ENCODE measurements around the gene JMJD7.

Gene JMJD7

GRCh38 chr15:41878355-41878699, 50.4 kb downstream of the JMJD7 start:
- no peak for DNase-seq (ENCODE audit: insufficient read length, low spot score)
- no peak for FAIRE-seq

GRCh38 chr15:41879321-41879845, 51.5 kb downstream of the JMJD7 start:
- FAIRE-seq (no peak), DNase-seq (ENCODE audit: insufficient read length, low spot score) (no peak)
- no peak for TF ChIP-seq POLR2A (IDR thresholded peaks at IDR 0.05; ENCODE audit: low read depth, low read length)

More at GRCh38 chr15:41878355-41878699, 50.4 kb downstream of the JMJD7 start:
- TF ChIP-seq POLR2A (IDR thresholded peaks at IDR 0.05; ENCODE audit: low read depth, low read length) = no peak

GRCh38 chr15:41880156-41880877, 52.4 kb downstream of the JMJD7 start:
- no peak for FAIRE-seq
- DNase-seq (ENCODE audit: insufficient read length, low spot score) = no peak
- TF ChIP-seq POLR2A (IDR thresholded peaks at IDR 0.05; ENCODE audit: low read depth, low read length) = no peak

GRCh38 chr15:41881086-41881485, 53.2 kb downstream of the JMJD7 start:
- DNase-seq (ENCODE audit: insufficient read length, low spot score) (no peak), FAIRE-seq (no peak)
- no peak for TF ChIP-seq POLR2A (IDR thresholded peaks at IDR 0.05; ENCODE audit: low read depth, low read length)

DNA sequence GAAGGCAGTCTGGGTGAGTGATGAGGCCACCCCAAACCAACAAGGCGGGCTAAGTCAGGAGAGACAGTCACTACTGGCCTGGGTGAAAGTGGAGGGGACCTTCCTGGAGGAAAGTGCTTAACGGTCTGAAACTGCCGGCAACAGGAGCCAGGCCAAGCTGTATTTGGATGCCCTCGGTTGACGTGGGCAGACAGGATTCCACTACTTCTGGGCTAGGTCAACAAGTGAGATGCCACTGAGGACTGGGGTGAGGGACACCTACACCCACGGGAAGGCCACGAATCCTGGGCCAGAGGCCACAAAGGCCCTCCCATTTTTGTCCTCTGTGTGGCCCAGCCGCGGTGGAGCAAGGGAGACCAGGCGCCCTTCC, 53.6 kb downstream of the JMJD7 start:
- TF ChIP-seq POLR2A (IDR thresholded peaks at IDR 0.05; ENCODE audit: low read depth, low read length) = no peak
- FAIRE-seq (no peak), DNase-seq (ENCODE audit: insufficient read length, low spot score) (no peak)

DNA sequence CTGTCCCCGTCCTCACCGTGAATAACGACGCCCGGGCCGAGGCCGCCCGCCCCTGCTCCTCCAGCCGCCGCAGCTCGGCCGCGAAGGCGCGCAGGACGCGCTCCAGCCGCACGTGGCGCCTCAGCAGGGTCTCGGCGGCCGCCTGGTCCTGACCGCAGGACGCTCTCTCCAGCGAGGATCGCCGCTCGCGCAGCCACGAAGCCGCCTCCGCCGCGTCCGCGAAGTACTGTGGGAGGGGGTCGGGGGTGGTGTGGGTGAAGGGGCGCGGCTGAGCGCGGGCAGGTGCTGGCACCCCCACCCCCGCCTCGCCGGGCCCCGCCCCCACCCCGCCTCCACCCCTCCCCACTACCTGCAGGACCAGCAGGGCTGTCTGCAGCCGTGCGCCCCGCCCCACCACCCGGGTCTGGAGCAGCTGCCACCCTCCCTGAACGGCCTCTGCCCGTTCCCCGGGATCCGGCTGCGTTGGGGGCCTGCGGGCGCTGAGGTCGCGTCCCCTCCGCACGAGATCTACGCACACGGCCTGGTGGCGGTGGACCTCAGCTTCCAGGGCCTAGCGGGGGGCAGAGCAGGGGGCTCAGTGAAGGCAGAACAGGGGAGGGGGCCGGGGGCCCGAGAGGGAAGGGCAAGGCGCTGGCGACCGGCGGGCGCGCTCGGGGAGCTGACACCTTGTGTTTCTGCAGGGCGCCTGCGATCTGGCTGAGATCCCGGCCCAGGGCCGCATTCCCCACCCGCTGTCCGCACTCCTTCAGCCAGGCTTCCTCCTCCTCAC, 54.2 kb downstream of the JMJD7 start:
- FAIRE-seq = no peak
- no peak for DNase-seq (ENCODE audit: insufficient read length, low spot score)
- TF ChIP-seq POLR2A (IDR thresholded peaks at IDR 0.05; ENCODE audit: low read depth, low read length) = no peak

- no peak for TF ChIP-seq POLR2A (IDR thresholded peaks at IDR 0.05; ENCODE audit: low read depth, low read length)
- DNase-seq (ENCODE audit: insufficient read length, low spot score) (no peak), FAIRE-seq (no peak)
Measured at GRCh38 chr15:41882689-41883483, 55.0 kb downstream of the JMJD7 start.

DNA sequence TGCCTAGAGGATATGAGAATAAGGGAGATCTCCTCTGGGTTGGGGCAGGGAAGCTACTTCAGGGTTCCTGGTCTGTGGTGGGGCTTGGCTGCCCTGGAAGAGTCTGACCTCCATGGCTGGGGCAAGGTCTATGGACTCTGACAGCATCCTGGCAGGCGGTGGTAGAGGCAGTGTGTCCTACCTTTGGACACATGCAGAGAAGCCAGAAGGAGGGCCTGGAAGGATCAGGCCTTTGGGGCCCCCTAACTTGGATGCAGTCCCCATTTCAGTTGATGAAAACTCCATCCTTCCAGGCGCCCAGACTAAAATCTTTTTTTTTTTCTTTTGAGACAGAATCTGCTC, 55.6 kb downstream of the JMJD7 start:
- FAIRE-seq = no peak
- no peak for DNase-seq (ENCODE audit: insufficient read length, low spot score)

DNA sequence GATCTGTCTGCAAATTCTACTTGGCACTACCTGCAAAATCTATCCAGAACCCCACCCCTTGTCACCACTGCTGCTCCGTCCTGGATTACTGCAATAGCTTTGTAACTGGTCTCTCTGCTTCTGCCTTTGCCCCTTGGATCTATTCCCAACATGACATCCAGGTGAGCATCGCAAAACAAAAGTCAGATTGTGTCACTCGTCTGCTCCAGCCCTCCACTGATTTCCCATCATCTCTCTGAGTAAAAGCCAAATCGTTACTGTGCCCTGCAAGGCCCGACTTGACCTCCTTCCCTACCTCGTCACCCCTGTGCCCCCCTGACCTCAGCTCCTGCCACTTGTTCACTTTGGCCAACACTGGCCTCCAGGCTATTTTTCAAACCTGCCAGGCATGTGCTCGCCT, 56.6 kb downstream of the JMJD7 start:
- FAIRE-seq (no peak), DNase-seq (ENCODE audit: insufficient read length, low spot score) (no peak)
- no peak for TF ChIP-seq POLR2A (IDR thresholded peaks at IDR 0.05; ENCODE audit: low read depth, low read length)

More for the DNA sequence above, 55.6 kb downstream of the JMJD7 start:
- TF ChIP-seq POLR2A (IDR thresholded peaks at IDR 0.05; ENCODE audit: low read depth, low read length) = no peak

DNA sequence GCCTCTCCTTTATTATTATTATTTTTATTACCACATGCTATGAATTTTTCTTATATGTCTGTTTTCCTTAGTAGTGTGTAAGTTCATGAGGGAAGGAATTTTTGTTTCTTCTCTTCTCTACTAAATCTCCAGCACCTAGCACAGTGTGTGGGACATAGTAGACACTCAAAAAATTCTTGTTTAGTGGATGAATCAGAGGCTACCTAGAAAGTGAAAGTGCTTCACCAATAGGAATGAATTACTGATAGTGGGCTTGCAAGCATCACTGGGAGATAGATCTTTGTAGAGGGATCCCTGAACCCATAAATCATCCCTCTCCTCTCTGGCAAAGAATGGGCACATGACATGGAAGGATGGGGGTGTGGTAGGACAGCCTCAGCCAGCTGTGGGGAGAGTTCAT, 57.4 kb downstream of the JMJD7 start:
- FAIRE-seq (no peak), DNase-seq (ENCODE audit: insufficient read length, low spot score) (no peak)
- TF ChIP-seq POLR2A (IDR thresholded peaks at IDR 0.05; ENCODE audit: low read depth, low read length) = no peak

DNA sequence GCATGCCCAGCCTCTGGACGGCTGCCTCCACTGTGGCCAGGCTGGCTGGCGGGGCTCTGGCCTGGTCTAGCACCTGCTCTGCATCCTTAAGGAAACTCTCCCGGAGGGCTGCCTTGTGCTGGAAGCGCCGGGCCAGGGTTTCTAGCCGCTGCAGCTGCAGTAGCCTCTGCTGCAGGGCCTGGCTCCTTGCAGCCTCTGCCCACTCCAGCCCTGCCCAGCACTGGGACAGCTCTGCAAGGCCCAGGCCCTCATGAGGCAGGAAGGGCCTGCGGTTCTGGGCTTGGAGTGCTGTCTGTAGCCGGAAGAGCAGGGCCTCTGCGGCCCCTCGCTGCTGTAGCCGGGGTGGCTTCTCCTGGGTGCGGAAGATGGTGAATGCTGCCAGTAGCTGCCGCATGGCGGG, 57.9 kb downstream of the JMJD7 start:
- no peak for TF ChIP-seq POLR2A (IDR thresholded peaks at IDR 0.05; ENCODE audit: low read depth, low read length)
- no peak for DNase-seq (ENCODE audit: insufficient read length, low spot score)
- FAIRE-seq = no peak

DNA sequence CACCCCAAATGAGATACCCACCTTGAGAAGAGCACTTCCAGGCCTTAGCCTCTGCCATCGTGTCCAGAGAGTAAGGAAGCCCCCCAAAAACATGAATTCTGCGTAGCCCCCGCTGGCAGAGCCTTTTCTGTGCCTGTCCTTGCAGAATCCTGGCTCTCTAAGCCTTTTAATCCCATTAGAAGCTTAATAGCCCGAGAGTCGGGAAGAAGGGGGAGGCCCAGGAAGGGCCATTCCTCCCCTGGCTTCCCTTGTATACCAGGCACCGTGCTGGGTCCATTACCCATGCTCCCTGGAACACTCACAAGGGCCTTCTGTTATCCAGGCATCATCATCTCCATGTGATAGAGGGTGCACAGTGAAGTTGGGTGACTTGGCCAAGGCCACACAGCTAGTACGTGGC, 58.8 kb downstream of the JMJD7 start:
- FAIRE-seq (no peak), DNase-seq (ENCODE audit: insufficient read length, low spot score) (no peak)
- TF ChIP-seq POLR2A (IDR thresholded peaks at IDR 0.05; ENCODE audit: low read depth, low read length) = no peak

GRCh38 chr15:41887161-41887560, 59.3 kb downstream of the JMJD7 start:
- FAIRE-seq (no peak), DNase-seq (ENCODE audit: insufficient read length, low spot score) (no peak)
- no peak for TF ChIP-seq POLR2A (IDR thresholded peaks at IDR 0.05; ENCODE audit: low read depth, low read length)

Data from H54 (cell line).